ENCODE measurements around the gene NFRKB. TPM values are rescaled to one million over a fixed set of nuclear protein-coding genes. Genes with fewer than 3 reads are reported as not detected.

The NFRKB gene
- total and polyA plus RNA-seq, 2 donors (not counting 1 experiment from before 2014, with no cell fraction given): 10.7 to 11.9 TPM

DNA sequence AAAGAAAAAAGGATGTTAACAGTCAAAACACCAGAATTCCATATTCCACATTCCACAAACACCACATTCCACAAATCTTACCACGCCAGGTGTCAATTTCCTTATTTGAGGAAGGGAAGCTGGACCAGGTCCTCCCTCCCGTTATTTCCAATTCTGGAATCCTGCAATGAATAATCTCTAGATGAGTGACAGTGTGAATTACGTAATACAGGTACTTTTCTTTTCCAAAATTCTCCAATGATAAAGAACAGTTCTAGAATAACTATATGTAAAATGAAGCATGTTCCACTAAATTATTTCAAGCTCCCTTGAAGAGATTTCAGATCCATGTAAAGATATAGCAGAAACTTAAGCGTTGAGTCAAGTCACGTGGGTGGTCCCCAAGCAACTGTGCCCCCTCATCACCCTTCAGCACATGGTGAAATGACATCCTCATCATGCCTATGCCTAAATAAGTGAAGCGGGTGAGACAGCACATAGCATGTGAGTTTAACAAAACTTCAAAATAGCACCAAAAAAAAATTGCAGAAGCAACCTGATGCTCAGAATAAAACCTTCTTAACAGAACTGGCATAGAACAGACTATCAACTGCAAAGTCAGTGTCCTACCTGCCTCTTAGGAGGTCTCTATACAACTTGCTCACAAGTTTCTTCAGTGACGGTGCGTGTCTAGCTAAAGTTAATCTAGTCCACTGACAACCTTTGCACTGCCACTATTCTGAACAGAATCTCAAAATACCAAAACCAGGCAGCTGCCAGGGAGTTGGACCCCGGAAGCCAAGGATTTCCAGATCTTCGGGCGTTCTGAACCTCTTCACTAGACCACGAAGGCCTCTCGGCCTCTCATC is 876 bp downstream of the NFRKB start:
- Histone ChIP-seq H3K36me3 (ENCODE audit: control insufficient read depth, insufficient read depth, low read length) (no peaks in the 10 kb centered on the region), H3K4me2 (ENCODE audit: extremely low read depth, insufficient read depth, low read length) (peak overlapping the region; percentile 90), H3K9ac (ENCODE audit: insufficient read depth, low read length) (peak overlapping the region; percentile 64), H3K27ac (ENCODE audit: insufficient read depth, low read length) (peak overlapping the region; percentile 26), H3K27me3 (ENCODE audit: control insufficient read depth, insufficient read depth, low read length) (no peaks in the 10 kb centered on the region), H3K79me2 (ENCODE audit: control insufficient read depth, insufficient read depth, low read length) (peaks cover 8% of the 10 kb centered on the region), H3K9me3 (ENCODE audit: control insufficient read depth, insufficient read depth, low read depth, low read length) (no peaks in the 10 kb centered on the region), H3K4me3 (replicated peaks in 1 of 4; ENCODE audit: control extremely low read depth in 1 of 4, insufficient read depth in 1 of 4, low read depth in 3 of 4, low read length in 4 of 4) (peak overlapping the region; percentile 69 to 96 (median 74)), H4K20me1 (ENCODE audit: control insufficient read depth, extremely low read depth, insufficient read depth, low read length) (no peaks in the 10 kb centered on the region), H3K4me1 (ENCODE audit: control insufficient read depth, extremely low read depth, insufficient read depth, low read length) (peaks cover 2% of the 10 kb centered on the region), H2AFZ (ENCODE audit: low read length) (peak overlapping the region; percentile 22)
- peak; percentile 4 to 9 for DNase-seq (ENCODE audit: low read depth in 2 of 2)
- TF ChIP-seq, protein P1, sequence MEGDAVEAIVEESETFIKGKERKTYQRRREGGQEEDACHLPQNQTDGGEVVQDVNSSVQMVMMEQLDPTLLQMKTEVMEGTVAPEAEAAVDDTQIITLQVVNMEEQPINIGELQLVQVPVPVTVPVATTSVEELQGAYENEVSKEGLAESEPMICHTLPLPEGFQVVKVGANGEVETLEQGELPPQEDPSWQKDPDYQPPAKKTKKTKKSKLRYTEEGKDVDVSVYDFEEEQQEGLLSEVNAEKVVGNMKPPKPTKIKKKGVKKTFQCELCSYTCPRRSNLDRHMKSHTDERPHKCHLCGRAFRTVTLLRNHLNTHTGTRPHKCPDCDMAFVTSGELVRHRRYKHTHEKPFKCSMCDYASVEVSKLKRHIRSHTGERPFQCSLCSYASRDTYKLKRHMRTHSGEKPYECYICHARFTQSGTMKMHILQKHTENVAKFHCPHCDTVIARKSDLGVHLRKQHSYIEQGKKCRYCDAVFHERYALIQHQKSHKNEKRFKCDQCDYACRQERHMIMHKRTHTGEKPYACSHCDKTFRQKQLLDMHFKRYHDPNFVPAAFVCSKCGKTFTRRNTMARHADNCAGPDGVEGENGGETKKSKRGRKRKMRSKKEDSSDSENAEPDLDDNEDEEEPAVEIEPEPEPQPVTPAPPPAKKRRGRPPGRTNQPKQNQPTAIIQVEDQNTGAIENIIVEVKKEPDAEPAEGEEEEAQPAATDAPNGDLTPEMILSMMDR (conservative IDR thresholded peaks at IDR 0.05 in 1 of 2, IDR thresholded peaks at IDR 0.05 in 1 of 2; ENCODE audit: low read depth in 1 of 2, low read length in 2 of 2): no peak
- no peak for TF ChIP-seq EZH2 (IDR thresholded peaks at IDR 0.05; ENCODE audit: low read length, missing control alignments)

DNA sequence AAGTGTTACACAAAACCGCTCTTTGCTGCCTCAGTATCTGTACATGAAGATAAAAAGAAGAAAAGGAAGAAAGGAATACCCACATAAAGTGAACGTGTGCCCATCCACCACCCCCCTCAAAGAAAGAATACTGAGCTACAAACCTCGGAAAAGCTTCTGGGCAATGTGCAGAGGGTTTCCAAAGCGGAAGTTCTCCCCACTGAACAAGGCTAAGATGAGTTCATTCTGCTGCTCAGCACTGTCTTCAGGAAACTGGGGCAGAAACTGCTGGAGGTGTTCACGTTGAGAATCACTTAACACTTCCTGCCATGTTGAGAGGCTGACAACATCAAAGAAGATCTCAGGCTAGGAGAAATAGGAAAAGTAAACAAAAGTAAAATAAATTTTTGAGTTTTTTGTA is 6.9 kb downstream of the NFRKB start:
- Histone ChIP-seq H3K9ac (ENCODE audit: insufficient read depth, low read length) (no peak overlapping the region), H3K79me2 (ENCODE audit: control insufficient read depth, insufficient read depth, low read length) (peaks cover under 1% of the 10 kb centered on the region), H3K36me3 (ENCODE audit: control insufficient read depth, insufficient read depth, low read length) (peaks cover 13% of the 10 kb centered on the region), H2AFZ (ENCODE audit: low read length) (no peak overlapping the region), H3K4me1 (ENCODE audit: control insufficient read depth, extremely low read depth, insufficient read depth, low read length) (no peaks in the 10 kb centered on the region), H3K4me3 (replicated peaks in 1 of 4; ENCODE audit: control extremely low read depth in 1 of 4, insufficient read depth in 1 of 4, low read depth in 3 of 4, low read length in 4 of 4) (no peak overlapping the region), H3K27me3 (ENCODE audit: control insufficient read depth, insufficient read depth, low read length) (no peaks in the 10 kb centered on the region), H3K9me3 (ENCODE audit: control insufficient read depth, insufficient read depth, low read depth, low read length) (no peaks in the 10 kb centered on the region), H3K27ac (ENCODE audit: insufficient read depth, low read length) (no peak overlapping the region), H4K20me1 (ENCODE audit: control insufficient read depth, extremely low read depth, insufficient read depth, low read length) (no peaks in the 10 kb centered on the region), H3K4me2 (ENCODE audit: extremely low read depth, insufficient read depth, low read length) (no peak overlapping the region)
- no peak for DNase-seq (ENCODE audit: low read depth in 2 of 2)
- TF ChIP-seq, protein P1 (conservative IDR thresholded peaks at IDR 0.05 in 1 of 2, IDR thresholded peaks at IDR 0.05 in 1 of 2; ENCODE audit: low read depth in 1 of 2, low read length in 2 of 2): no peak
- TF ChIP-seq EZH2 (IDR thresholded peaks at IDR 0.05; ENCODE audit: low read length, missing control alignments): no peak

- no peaks in the 10 kb centered on the region for H4K20me1 ChIP-seq (ENCODE audit: control insufficient read depth, extremely low read depth, insufficient read depth, low read length)
- no peak overlapping the region for H2AFZ ChIP-seq (ENCODE audit: low read length)
- DNase-seq (ENCODE audit: low read depth in 2 of 2): no peak
- H3K27ac ChIP-seq (ENCODE audit: insufficient read depth, low read length): no peak overlapping the region
- H3K4me3 ChIP-seq (replicated peaks in 1 of 4; ENCODE audit: control extremely low read depth in 1 of 4, insufficient read depth in 1 of 4, low read depth in 3 of 4, low read length in 4 of 4): no peak overlapping the region
- no peaks in the 10 kb centered on the region for H3K4me1 ChIP-seq (ENCODE audit: control insufficient read depth, extremely low read depth, insufficient read depth, low read length)
- no peaks in the 10 kb centered on the region for H3K79me2 ChIP-seq (ENCODE audit: control insufficient read depth, insufficient read depth, low read length)
- H3K9ac ChIP-seq (ENCODE audit: insufficient read depth, low read length): no peak overlapping the region
- no peak for TF ChIP-seq EZH2 (IDR thresholded peaks at IDR 0.05; ENCODE audit: low read length, missing control alignments)
- TF ChIP-seq, protein P1 (conservative IDR thresholded peaks at IDR 0.05 in 1 of 2, IDR thresholded peaks at IDR 0.05 in 1 of 2; ENCODE audit: low read depth in 1 of 2, low read length in 2 of 2): no peak
- H3K9me3 ChIP-seq (ENCODE audit: control insufficient read depth, insufficient read depth, low read depth, low read length): no peaks in the 10 kb centered on the region
- peaks cover 14% of the 10 kb centered on the region for H3K36me3 ChIP-seq (ENCODE audit: control insufficient read depth, insufficient read depth, low read length)
- no peak overlapping the region for H3K4me2 ChIP-seq (ENCODE audit: extremely low read depth, insufficient read depth, low read length)
- H3K27me3 ChIP-seq (ENCODE audit: control insufficient read depth, insufficient read depth, low read length): no peaks in the 10 kb centered on the region
Observed at GRCh38 chr11:129885381-129885780, 10.0 kb downstream of the NFRKB start.

All from fibroblast of lung (primary cell).